ENCODE measurements around the gene CCL5. TPM values are rescaled to one million over a fixed set of nuclear protein-coding genes. Genes with fewer than 3 reads are reported as not detected.

CCL5 gene
- polyA plus RNA-seq, 1 donor (not counting 4 experiments of a cell fraction or from before 2014, with no cell fraction given): 0.46 TPM

DNA sequence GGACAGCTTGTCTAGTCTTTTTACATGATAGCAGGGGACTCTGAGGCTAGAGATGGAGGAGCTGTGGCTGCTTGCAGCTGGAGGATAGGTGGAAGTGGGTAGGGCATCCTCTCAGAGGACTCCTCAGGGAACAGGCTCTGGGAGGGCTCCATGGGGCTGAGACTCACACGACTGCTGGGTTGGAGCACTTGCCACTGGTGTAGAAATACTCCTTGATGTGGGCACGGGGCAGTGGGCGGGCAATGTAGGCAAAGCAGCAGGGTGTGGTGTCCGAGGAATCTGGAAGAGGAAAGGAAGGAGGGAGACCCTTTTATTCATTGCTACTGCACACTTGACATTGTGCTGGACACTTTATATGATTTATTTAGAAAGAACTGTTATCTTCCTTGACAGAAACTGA is 1.8 kb downstream of the CCL5 start:
- no peak overlapping the region for H3K9ac ChIP-seq (ENCODE audit: control insufficient read depth, extremely low read depth, insufficient read depth, low read length)
- no peaks in the 10 kb centered on the region for H3K36me3 ChIP-seq (ENCODE audit: control insufficient read depth in 2 of 2, extremely low read depth in 1 of 2, insufficient read depth in 2 of 2, low read length in 2 of 2)
- no peak for FAIRE-seq
- no peak overlapping the region for H2AFZ ChIP-seq (ENCODE audit: control insufficient read depth, low read length)
- H3K4me1 ChIP-seq (ENCODE audit: control insufficient read depth, extremely low read depth, insufficient read depth, low read length): peaks cover 5% of the 10 kb centered on the region
- no peaks in the 10 kb centered on the region for H3K79me2 ChIP-seq (ENCODE audit: control insufficient read depth, insufficient read depth, low read length)
- no peaks in the 10 kb centered on the region for H3K9me1 ChIP-seq (ENCODE audit: control insufficient read depth, extremely low read depth, insufficient read depth, low read length)
- no peaks in the 10 kb centered on the region for H3K27me3 ChIP-seq (ENCODE audit: control insufficient read depth, extremely low read depth, insufficient read depth, low read length)
- H3K9me3 ChIP-seq (ENCODE audit: control insufficient read depth, low read depth, low read length): no peaks in the 10 kb centered on the region
- no peak overlapping the region for H3K27ac ChIP-seq (ENCODE audit: control insufficient read depth, insufficient read depth, low read length)
- H4K20me1 ChIP-seq (ENCODE audit: control insufficient read depth, extremely low read depth, insufficient read depth, low read length): no peaks in the 10 kb centered on the region
- no peak overlapping the region for H3K4me3 ChIP-seq (ENCODE audit: control insufficient read depth in 2 of 3, extremely low read depth in 1 of 3, insufficient read depth in 2 of 3, low read depth in 1 of 3, low read length in 3 of 3)
- dilution Hi-C loops (cut with MboI; ENCODE audit: extremely low pct_ligation_motif_present, low sequenced_read_pairs): no loop called here
- TF ChIP-seq EZH2 (IDR thresholded peaks at IDR 0.05; ENCODE audit: low read length) (no peak), CTCF (optimal IDR thresholded peaks at IDR 0.05 in 1 of 3, IDR thresholded peaks at IDR 0.05 in 1 of 3, conservative IDR thresholded peaks at IDR 0.05 in 1 of 3; ENCODE audit: extremely low read depth in 1 of 3, insufficient read depth in 2 of 3, low read length in 3 of 3) (no peak)
- DNase-seq (ENCODE audit: low read depth, low spot score): no peak
- H3K4me2 ChIP-seq (ENCODE audit: control insufficient read depth, extremely low read depth, insufficient read depth, low read depth, low read length): no peak overlapping the region

DNA sequence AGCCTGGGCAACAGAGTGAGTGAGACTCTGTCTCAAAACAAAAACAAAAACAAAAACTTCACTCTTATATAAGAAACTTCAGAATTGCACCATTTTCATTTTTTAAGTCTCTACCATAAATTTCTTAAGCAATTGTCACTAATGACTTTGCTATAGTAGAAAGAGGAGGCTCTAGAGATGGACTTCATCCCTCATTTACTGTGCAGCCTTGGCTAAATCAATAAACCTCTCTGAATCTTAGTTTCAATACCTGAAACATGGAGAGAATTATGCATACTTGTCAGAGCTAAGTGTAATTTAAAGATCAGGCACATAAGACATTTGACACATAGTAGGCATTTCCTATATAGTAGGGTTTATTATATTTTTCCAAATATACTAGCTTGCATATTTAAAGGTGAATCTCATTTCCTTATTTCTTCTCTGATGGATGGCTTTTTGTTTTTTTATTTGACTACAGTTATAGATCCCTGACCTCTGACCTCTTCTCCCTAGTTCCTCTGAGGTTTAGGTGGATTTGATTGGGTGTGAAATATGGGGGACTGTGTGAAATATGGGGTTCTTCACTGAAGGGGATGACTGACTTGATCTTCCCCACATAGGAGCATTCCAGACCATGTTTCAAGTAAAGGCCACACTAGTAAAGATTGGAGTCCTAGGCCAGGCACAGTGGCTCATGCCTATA is 2.7 kb downstream of the CCL5 start:
- TF ChIP-seq CTCF (optimal IDR thresholded peaks at IDR 0.05 in 1 of 3, IDR thresholded peaks at IDR 0.05 in 1 of 3, conservative IDR thresholded peaks at IDR 0.05 in 1 of 3; ENCODE audit: extremely low read depth in 1 of 3, insufficient read depth in 2 of 3, low read length in 3 of 3) (no peak), EZH2 (IDR thresholded peaks at IDR 0.05; ENCODE audit: low read length) (no peak)
- Histone ChIP-seq H4K20me1 (ENCODE audit: control insufficient read depth, extremely low read depth, insufficient read depth, low read length) (no peaks in the 10 kb centered on the region), H3K9me1 (ENCODE audit: control insufficient read depth, extremely low read depth, insufficient read depth, low read length) (no peaks in the 10 kb centered on the region), H3K79me2 (ENCODE audit: control insufficient read depth, insufficient read depth, low read length) (no peaks in the 10 kb centered on the region), H3K9ac (ENCODE audit: control insufficient read depth, extremely low read depth, insufficient read depth, low read length) (no peak overlapping the region), H3K4me2 (ENCODE audit: control insufficient read depth, extremely low read depth, insufficient read depth, low read depth, low read length) (no peak overlapping the region), H3K9me3 (ENCODE audit: control insufficient read depth, low read depth, low read length) (no peaks in the 10 kb centered on the region), H3K4me1 (ENCODE audit: control insufficient read depth, extremely low read depth, insufficient read depth, low read length) (peaks cover 5% of the 10 kb centered on the region), H3K4me3 (ENCODE audit: control insufficient read depth in 2 of 3, extremely low read depth in 1 of 3, insufficient read depth in 2 of 3, low read depth in 1 of 3, low read length in 3 of 3) (no peak overlapping the region), H3K36me3 (ENCODE audit: control insufficient read depth in 2 of 2, extremely low read depth in 1 of 2, insufficient read depth in 2 of 2, low read length in 2 of 2) (no peaks in the 10 kb centered on the region), H3K27ac (ENCODE audit: control insufficient read depth, insufficient read depth, low read length) (no peak overlapping the region), H3K27me3 (ENCODE audit: control insufficient read depth, extremely low read depth, insufficient read depth, low read length) (no peaks in the 10 kb centered on the region), H2AFZ (ENCODE audit: control insufficient read depth, low read length) (no peak overlapping the region)
- DNase-seq (ENCODE audit: low read depth, low spot score) (no peak), FAIRE-seq (no peak)
- dilution Hi-C loops (cut with MboI; ENCODE audit: extremely low pct_ligation_motif_present, low sequenced_read_pairs): no loop called here
